H9 (cell line): ENCODE data around the gene STX3. TPM values are rescaled to one million over a fixed set of nuclear protein-coding genes. Genes with fewer than 3 reads are reported as not detected.

ENCODE experiments used
- DNase-seq: peaks from one replicate; pipeline ENCODE4 v3.0.0-alpha.2; 2017
- H2AFZ ChIP-seq: one replicate; pipeline ENCODE4 v1.6.1; 2013; ENCODE audit warnings: mild to moderate bottlenecking, low read length, control low read depth, moderate library complexity
- H2AK5ac ChIP-seq: 2 replicates; pipeline ENCODE4 v1.6.1; 2013; ENCODE audit warnings: low read length, control low read depth, mixed read lengths; ENCODE audit not compliant: insufficient read length
- H2BK120ac ChIP-seq: one replicate; pipeline ENCODE4 v1.6.1; 2013; ENCODE audit warnings: low read depth, mild to moderate bottlenecking, low read length, control low read depth, inconsistent platforms; ENCODE audit not compliant: poor library complexity, severe bottlenecking
- H2BK12ac ChIP-seq: 2 replicates; pipeline ENCODE4 v1.6.1; 2013; ENCODE audit warnings: low read length, control low read depth, mixed read lengths, low read depth; ENCODE audit not compliant: insufficient read length
- H2BK15ac ChIP-seq: 2 replicates; pipeline ENCODE4 v1.6.1; 2013; ENCODE audit warnings: low read depth, low read length, control low read depth
- H2BK20ac ChIP-seq: one replicate; pipeline ENCODE4 v1.6.1; 2013; ENCODE audit warnings: low read depth, mild to moderate bottlenecking, low read length, control low read depth, inconsistent platforms; ENCODE audit not compliant: poor library complexity, severe bottlenecking
- H2BK5ac ChIP-seq: 2 replicates; pipeline ENCODE4 v1.6.1; 2013; ENCODE audit warnings: low read length, control low read depth, mixed read lengths; ENCODE audit not compliant: insufficient read length
- H3K14ac ChIP-seq: 2 replicates; pipeline ENCODE4 v1.6.1; 2013; ENCODE audit warnings: low read length, control low read depth; ENCODE audit not compliant: insufficient read depth
- H3K18ac ChIP-seq: 2 replicates; pipeline ENCODE4 v1.6.1; 2013; ENCODE audit warnings: low read depth, mild to moderate bottlenecking, mixed read lengths, low read length, control low read depth; ENCODE audit not compliant: insufficient read length
- H3K23ac ChIP-seq: 2 replicates; pipeline ENCODE4 v1.6.1; 2013; ENCODE audit warnings: low read length, control low read depth, mixed read lengths, low read depth; ENCODE audit not compliant: insufficient read length
- H3K23me2 ChIP-seq: 2 replicates; pipeline ENCODE4 v1.6.1; 2013; ENCODE audit warnings: low read depth, mild to moderate bottlenecking, mixed read lengths, low read length, control low read depth; ENCODE audit not compliant: insufficient read length, poor library complexity, severe bottlenecking
- H3K27ac ChIP-seq: 2 replicates; pipeline ENCODE4 v1.5.1; 2013; ENCODE audit warnings: low read length, control low read depth, mixed read lengths, low read depth; ENCODE audit not compliant: insufficient read length
- H3K27me3 ChIP-seq: 2 replicates; pipeline ENCODE4 v1.6.1; 2013; ENCODE audit warnings: low read length, control low read depth, inconsistent platforms; ENCODE audit not compliant: insufficient read depth
- H3K4ac ChIP-seq: 2 replicates; pipeline ENCODE4 v1.6.1; 2013; ENCODE audit warnings: low read depth, mild to moderate bottlenecking, control low read depth, inconsistent platforms, low read length, moderate library complexity
- H3K4me1 ChIP-seq: 2 replicates; pipeline ENCODE4 v1.6.1; 2013; ENCODE audit warnings: low read length, control low read depth, inconsistent platforms; ENCODE audit not compliant: insufficient read depth
- H3K4me2 ChIP-seq: 2 replicates; pipeline ENCODE4 v1.6.1; 2013; ENCODE audit warnings: low read length, control low read depth, mixed read lengths; ENCODE audit not compliant: insufficient read length, insufficient read depth
- H3K56ac ChIP-seq: 2 replicates; pipeline ENCODE4 v1.6.1; 2013; ENCODE audit warnings: low read depth, mild to moderate bottlenecking, mixed read lengths, low read length, control low read depth; ENCODE audit not compliant: insufficient read length
- H3K79me1 ChIP-seq: 2 replicates; pipeline ENCODE4 v1.6.1; 2013; ENCODE audit warnings: low read depth, mild to moderate bottlenecking, moderate library complexity, low read length, control low read depth, inconsistent platforms; ENCODE audit not compliant: insufficient read depth, poor library complexity, severe bottlenecking
- H3K79me2 ChIP-seq: 2 replicates; pipeline ENCODE4 v1.6.1; 2013; ENCODE audit warnings: low read length, control low read depth, inconsistent platforms; ENCODE audit not compliant: insufficient read depth
- H3K9ac ChIP-seq: 2 replicates; pipeline ENCODE4 v1.6.1; 2013; ENCODE audit warnings: low read length, control low read depth, mixed read lengths; ENCODE audit not compliant: insufficient read length; ENCODE audit errors: extremely low read depth
- H3K9me3 ChIP-seq: one replicate; pipeline ENCODE4 v1.6.1; 2013; ENCODE audit warnings: low read depth, low read length, inconsistent platforms; ENCODE audit not compliant: control insufficient read depth
- H3T11ph ChIP-seq: one replicate; pipeline ENCODE4 v1.6.1; 2013; ENCODE audit warnings: mild to moderate bottlenecking, low read length, control low read depth, inconsistent platforms
- H4K20me1 ChIP-seq: one replicate; pipeline ENCODE4 v1.6.1; 2013; ENCODE audit not compliant: control insufficient read depth, insufficient read length, insufficient read depth
- H4K5ac ChIP-seq: 2 replicates; pipeline ENCODE4 v1.6.1; 2013; ENCODE audit warnings: low read depth, mild to moderate bottlenecking, mixed read lengths, low read length, control low read depth; ENCODE audit not compliant: insufficient read length
- H4K8ac ChIP-seq: replicated peaks from 2 replicates; pipeline ENCODE4 v1.6.1; 2013; ENCODE audit warnings: low read length, control low read depth, mixed read lengths, low read depth; ENCODE audit not compliant: insufficient read length
- H4K91ac ChIP-seq: 2 replicates; pipeline ENCODE4 v1.6.1; 2013; ENCODE audit warnings: low read depth, mild to moderate bottlenecking, moderate library complexity, mixed read lengths, low read length, control low read depth; ENCODE audit not compliant: insufficient read length
- H3K27ac Mint-ChIP-seq, 3 experiments: 2 replicates in 2 of 3; 3 replicates in 1 of 3; pipeline ENCODE4 v1.8.0; 2020 to 2021; ENCODE audit warnings: mixed read lengths in 3 of 3, mild to moderate bottlenecking in 1 of 3, moderate library complexity in 1 of 3
- H3K27me3 Mint-ChIP-seq: 2 replicates; pipeline ENCODE4 v1.8.0; 2021; ENCODE audit warnings: low read depth, mild to moderate bottlenecking, moderate library complexity, mixed read lengths
- H3K36me3 Mint-ChIP-seq, 3 experiments: 2 replicates in 2 of 3; 3 replicates in 1 of 3; pipeline ENCODE4 v1.8.0; 2020 to 2021; ENCODE audit warnings: low read depth in 3 of 3, mixed read lengths in 3 of 3; ENCODE audit not compliant: insufficient read depth in 1 of 3
- H3K4me1 Mint-ChIP-seq, 2 experiments: 2 replicates each; pipeline ENCODE4 v1.8.0; 2020; ENCODE audit warnings: mixed read lengths in 2 of 2
- H3K4me3 Mint-ChIP-seq, 2 experiments: 2 replicates in 1 of 2; 3 replicates in 1 of 2; pipeline ENCODE4 v1.8.0; 2020 to 2021; ENCODE audit warnings: mild to moderate bottlenecking in 2 of 2, mixed read lengths in 2 of 2, moderate library complexity in 1 of 2
- H3K9me3 Mint-ChIP-seq, 2 experiments: 2 replicates in 1 of 2; 3 replicates in 1 of 2; pipeline ENCODE4 v1.8.0; 2020; ENCODE audit warnings: mild to moderate bottlenecking in 2 of 2, mixed read lengths in 2 of 2, moderate library complexity in 1 of 2
- total RNA-seq: library from RNA; stranded (reverse); gene quantifications from 2 replicates; pipeline ENCODE4 v1.2.1, GENCODE V29; 2021
- TF ChIP-seq, protein P1 (sequence below): fragments of 200-600 bp; sonication (generic); conservative IDR thresholded peaks from 3 replicates; pipeline ENCODE4 v1.8.0; 2021; ENCODE audit warnings: antibody characterized with exemption, mild to moderate bottlenecking

The STX3 gene
- total RNA-seq, 1 experiment from 2014 or later = 41.0 TPM

DNA sequence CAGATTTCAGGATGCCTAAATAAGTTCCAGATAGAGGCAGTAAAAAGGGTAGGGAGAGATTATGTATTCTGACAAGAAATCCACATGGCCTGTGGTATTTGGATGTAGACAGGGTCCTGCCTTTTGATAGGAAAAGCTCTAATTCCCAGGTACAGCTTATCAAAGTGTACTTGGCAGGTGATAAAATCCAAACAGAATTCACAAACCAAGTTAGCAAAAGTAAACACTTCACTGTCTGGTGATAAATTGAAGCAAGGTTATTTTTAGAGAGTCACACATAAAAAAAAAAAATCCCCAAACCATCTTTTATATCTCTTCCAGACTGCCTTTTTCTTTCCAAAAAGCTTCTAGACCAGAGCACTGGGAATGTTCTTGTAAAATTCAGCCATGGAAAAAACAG is 84.4 kb downstream of the STX3 start:
- no peaks in the 10 kb centered on the region for H3K79me2 ChIP-seq
- H3K56ac ChIP-seq = no peak overlapping the region
- Mint-ChIP-seq H3K27me3 (no peaks in the 10 kb centered on the region), H3K4me1 (no peaks in the 10 kb centered on the region; a peak in 1 of 4 replicates), H3K9me3 (no peaks in the 10 kb centered on the region), H3K36me3 (no peaks in the 10 kb centered on the region), H3K27ac (no peak overlapping the region), H3K4me3 (no peak overlapping the region)
- H4K8ac ChIP-seq = no peak overlapping the region
- no peak overlapping the region for H3K27ac ChIP-seq
- no peak overlapping the region for H3K4me2 ChIP-seq
- H3K4ac ChIP-seq = no peak overlapping the region
- no peaks in the 10 kb centered on the region for H3K23me2 ChIP-seq
- H3K14ac ChIP-seq = no peak overlapping the region
- H3K9me3 ChIP-seq = no peaks in the 10 kb centered on the region
- no peaks in the 10 kb centered on the region for H3K79me1 ChIP-seq
- H3K23ac ChIP-seq = no peak overlapping the region
- DNase-seq = no peak
- TF ChIP-seq, protein P1, sequence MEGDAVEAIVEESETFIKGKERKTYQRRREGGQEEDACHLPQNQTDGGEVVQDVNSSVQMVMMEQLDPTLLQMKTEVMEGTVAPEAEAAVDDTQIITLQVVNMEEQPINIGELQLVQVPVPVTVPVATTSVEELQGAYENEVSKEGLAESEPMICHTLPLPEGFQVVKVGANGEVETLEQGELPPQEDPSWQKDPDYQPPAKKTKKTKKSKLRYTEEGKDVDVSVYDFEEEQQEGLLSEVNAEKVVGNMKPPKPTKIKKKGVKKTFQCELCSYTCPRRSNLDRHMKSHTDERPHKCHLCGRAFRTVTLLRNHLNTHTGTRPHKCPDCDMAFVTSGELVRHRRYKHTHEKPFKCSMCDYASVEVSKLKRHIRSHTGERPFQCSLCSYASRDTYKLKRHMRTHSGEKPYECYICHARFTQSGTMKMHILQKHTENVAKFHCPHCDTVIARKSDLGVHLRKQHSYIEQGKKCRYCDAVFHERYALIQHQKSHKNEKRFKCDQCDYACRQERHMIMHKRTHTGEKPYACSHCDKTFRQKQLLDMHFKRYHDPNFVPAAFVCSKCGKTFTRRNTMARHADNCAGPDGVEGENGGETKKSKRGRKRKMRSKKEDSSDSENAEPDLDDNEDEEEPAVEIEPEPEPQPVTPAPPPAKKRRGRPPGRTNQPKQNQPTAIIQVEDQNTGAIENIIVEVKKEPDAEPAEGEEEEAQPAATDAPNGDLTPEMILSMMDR = no peak
- no peak overlapping the region for H2AFZ ChIP-seq
- H2BK12ac ChIP-seq = no peak overlapping the region
- H4K5ac ChIP-seq = no peak overlapping the region
- H4K91ac ChIP-seq = no peak overlapping the region
- H2BK120ac ChIP-seq = no peak overlapping the region
- no peak overlapping the region for H2BK20ac ChIP-seq
- no peak overlapping the region for H3K18ac ChIP-seq
- H2BK15ac ChIP-seq = no peak overlapping the region
- no peaks in the 10 kb centered on the region for H3K4me1 ChIP-seq
- no peak overlapping the region for H3T11ph ChIP-seq
- no peak overlapping the region for H3K9ac ChIP-seq
- H4K20me1 ChIP-seq = no peaks in the 10 kb centered on the region
- no peak overlapping the region for H2BK5ac ChIP-seq
- H2AK5ac ChIP-seq = no peak overlapping the region
- H3K27me3 ChIP-seq = no peaks in the 10 kb centered on the region
